SJSA1 (cell line): ENCODE data around the gene PRKCH. TPM values are rescaled to one million over a fixed set of nuclear protein-coding genes. Genes with fewer than 3 reads are reported as not detected.
A peak's percentile ranks its signal among the peaks of the same experiment; 100 is the strongest.

ENCODE experiments used
- DNase-seq, 2 experiments: peaks; one replicate each; pipeline ENCODE4 v3.0.0-alpha.2; 2015 to 2020; ENCODE audit warnings: low spot score in 2 of 2, low read depth in 1 of 2
- H3K27ac ChIP-seq: fragments of 250-450 bp; sonication (Bioruptor Pico); 2 replicates; pipeline ENCODE4 v1.5.1; 2020; ENCODE audit warnings: mild to moderate bottlenecking, moderate library complexity
- H3K27me3 ChIP-seq: fragments of 250-450 bp; sonication (Bioruptor Pico); replicated peaks from 2 replicates; pipeline ENCODE4 v1.5.1; 2020; ENCODE audit warnings: mild to moderate bottlenecking, moderate library complexity
- H3K36me3 ChIP-seq: fragments of 250-450 bp; sonication (Bioruptor Pico); 2 replicates; pipeline ENCODE4 v1.5.1; 2020; ENCODE audit warnings: mild to moderate bottlenecking
- H3K4me1 ChIP-seq: fragments of 250-450 bp; sonication (Bioruptor Pico); replicated peaks from 2 replicates; pipeline ENCODE4 v1.6.1; 2021; ENCODE audit warnings: mild to moderate bottlenecking
- H3K4me3 ChIP-seq: fragments of 250-450 bp; sonication (Bioruptor Pico); 2 replicates; pipeline ENCODE4 v1.5.1; 2020; ENCODE audit warnings: mild to moderate bottlenecking
- H3K9me3 ChIP-seq: fragments of 250-450 bp; sonication (Bioruptor Pico); replicated peaks from 2 replicates; pipeline ENCODE4 v1.5.1; 2020; ENCODE audit warnings: mild to moderate bottlenecking
- total RNA-seq: library from RNA; depleted of rRNA; stranded (reverse); fragments of >200 nt; shearing (Covaris generic); gene quantifications from 2 replicates; pipeline ENCODE4 v1.2.3, GENCODE V29; 2014

Gene PRKCH
- total RNA-seq, 1 experiment from 2014 or later: 5.7 TPM

DNA sequence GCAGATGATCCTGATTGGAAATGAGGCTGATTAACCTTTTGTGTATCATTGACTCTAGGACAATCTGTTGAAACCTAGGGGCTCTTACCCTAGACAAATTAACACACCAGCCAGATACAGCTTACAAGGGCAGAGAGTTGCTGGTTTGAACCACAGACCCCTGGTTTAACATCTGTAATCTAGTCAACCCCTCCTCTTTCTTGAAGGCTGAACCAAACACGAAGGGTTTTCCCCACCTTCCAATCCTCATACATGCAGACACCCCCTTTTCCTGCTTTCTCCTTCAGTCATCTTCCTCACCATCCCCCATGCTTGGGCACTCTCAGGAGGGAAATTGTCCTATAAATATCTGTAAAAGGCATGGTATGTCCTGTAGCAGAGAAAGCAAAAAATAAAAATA is 247.9 kb downstream of the PRKCH start:
- Histone ChIP-seq H3K4me3 (no peak overlapping the region), H3K36me3 (no peaks in the 10 kb centered on the region), H3K9me3 (no peaks in the 10 kb centered on the region), H3K4me1 (peaks cover 96% of the 10 kb centered on the region), H3K27me3 (no peaks in the 10 kb centered on the region), H3K27ac (peak overlapping the region; percentile 80)
- no peak for DNase-seq

DNA sequence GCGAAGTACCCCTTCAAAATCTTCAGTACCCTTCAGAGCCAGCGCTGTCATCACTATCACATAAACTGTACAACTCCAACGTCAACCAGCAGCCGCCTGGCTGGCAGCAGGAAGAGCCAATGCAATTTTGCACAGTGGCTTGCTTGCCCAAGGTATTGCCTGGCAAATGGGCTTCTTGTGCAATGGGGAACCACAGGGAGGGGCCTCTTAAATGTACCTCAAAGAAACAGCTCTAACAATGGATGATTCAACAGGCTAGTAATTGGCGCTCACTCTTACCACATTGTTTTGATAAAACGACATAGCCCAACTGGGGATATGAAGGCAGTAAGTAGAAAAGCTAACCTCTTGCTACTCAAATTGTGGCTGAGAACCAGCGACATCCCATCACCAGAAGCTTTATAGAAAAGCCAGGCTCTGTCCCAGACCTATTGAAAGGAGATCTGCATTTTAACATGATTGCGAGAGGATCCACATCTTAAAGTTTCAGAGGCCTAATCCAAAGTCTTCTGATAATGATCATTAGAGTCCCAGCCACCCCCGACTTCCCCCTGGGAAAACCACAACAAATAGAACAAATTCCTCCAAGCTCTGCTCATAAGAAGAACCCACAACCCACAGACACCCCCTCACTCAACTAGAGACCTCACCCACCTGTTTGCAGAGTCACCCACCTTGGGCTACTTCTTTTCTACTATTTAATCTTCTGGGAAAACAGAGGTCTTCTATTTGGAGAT is 248.6 kb downstream of the PRKCH start:
- peaks cover 97% of the 10 kb centered on the region for H3K4me1 ChIP-seq
- H3K4me3 ChIP-seq: no peak overlapping the region

DNA sequence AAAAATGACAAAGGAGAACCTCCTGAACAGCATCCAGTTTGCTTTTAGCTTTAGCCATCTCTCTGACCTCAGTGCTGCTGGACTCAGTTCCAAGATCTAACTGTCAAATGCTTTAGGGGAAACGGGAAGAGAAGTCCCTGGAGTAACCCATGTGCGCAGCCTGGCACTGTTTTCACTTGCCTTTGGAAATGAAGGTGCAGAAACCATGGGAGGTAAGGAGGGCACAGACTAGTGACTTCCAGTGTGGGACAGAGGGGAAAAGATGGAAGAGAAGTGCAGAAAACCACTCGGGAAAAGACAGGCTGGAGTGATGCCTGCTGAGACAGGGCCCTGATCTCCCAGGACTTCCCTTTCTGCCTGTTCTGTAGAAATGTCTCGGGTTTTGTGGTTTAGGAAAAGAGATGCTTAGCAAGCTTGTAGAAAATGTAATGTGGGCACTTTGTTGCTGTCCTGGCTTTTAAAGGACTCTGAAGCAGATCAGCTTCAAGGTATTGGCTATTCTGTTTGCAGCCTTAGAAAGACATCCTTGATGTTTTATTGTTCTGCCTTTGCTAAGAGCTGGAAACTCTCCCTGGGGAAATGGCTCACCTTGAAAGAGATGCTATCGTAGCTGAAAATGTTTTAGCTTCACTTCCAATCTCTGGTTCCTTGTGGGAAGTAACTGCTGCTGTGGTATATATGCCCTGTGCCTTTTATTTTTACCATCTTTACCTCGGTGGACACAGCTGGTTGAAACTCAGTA is 249.3 kb downstream of the PRKCH start:
- DNase-seq: no peak
- peak overlapping the region; percentile 80 for H3K27ac ChIP-seq
- H3K9me3 ChIP-seq: no peaks in the 10 kb centered on the region
- peaks cover 97% of the 10 kb centered on the region for H3K4me1 ChIP-seq
- H3K27me3 ChIP-seq: no peaks in the 10 kb centered on the region
- H3K4me3 ChIP-seq: no peak overlapping the region
- H3K36me3 ChIP-seq: no peaks in the 10 kb centered on the region

More for the DNA sequence above, 248.6 kb downstream of the PRKCH start:
- H3K27me3 ChIP-seq: no peaks in the 10 kb centered on the region
- no peaks in the 10 kb centered on the region for H3K36me3 ChIP-seq
- peak; percentile 82 to 87 for DNase-seq
- no peaks in the 10 kb centered on the region for H3K9me3 ChIP-seq
- peak overlapping the region; percentile 80 for H3K27ac ChIP-seq

GRCh38 chr14:61571917-61572316 is 250.5 kb downstream of the PRKCH start:
- no peak overlapping the region for H3K27ac ChIP-seq
- no peaks in the 10 kb centered on the region for H3K36me3 ChIP-seq
- H3K9me3 ChIP-seq: no peaks in the 10 kb centered on the region
- DNase-seq: no peak
- peaks cover 97% of the 10 kb centered on the region for H3K4me1 ChIP-seq
- H3K4me3 ChIP-seq: no peak overlapping the region
- H3K27me3 ChIP-seq: no peaks in the 10 kb centered on the region

GRCh38 chr14:61573321-61573720 is 251.9 kb downstream of the PRKCH start:
- no peak overlapping the region for H3K4me3 ChIP-seq
- no peaks in the 10 kb centered on the region for H3K36me3 ChIP-seq
- H3K27me3 ChIP-seq: no peaks in the 10 kb centered on the region
- peaks cover 98% of the 10 kb centered on the region for H3K4me1 ChIP-seq
- DNase-seq: peak in 1 of 2 experiments; percentile 47
- H3K9me3 ChIP-seq: no peaks in the 10 kb centered on the region
- peak overlapping the region; percentile 75 for H3K27ac ChIP-seq

DNA sequence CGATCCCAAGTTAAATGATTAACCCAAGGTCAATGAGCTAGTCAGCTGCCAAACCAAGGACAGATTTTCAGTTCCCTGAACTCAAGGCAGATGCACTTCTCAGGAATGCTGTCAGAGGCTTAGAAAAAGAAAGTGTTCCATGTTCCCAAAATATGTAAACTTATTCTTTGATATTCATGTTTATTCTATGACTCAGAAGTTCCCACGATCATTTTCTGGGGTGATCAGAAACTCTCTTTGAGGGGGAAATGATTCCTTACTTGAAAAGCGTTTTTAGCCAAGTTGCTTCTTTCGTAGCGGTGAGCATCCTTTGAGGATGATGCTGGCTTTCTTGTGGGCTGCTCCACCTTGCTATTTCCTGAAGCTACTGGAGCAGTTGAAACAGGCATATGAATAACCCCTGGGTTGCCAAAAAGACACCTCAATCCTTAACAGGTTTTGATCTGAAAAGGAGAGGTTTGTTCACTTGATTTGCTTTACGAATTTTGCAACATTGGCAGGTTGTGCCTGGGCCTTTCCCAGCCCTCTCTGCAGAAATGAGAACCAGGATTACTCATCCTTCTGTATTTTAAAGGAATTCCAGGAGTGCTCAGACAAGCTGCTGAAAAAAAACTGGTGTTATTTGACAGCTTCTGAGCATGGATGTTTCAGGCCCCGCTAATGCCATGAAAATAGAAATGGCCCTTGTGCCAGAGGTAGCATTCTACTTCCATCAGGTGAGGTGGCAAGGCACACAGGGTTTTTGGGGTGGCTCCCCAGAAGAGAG is 252.6 kb downstream of the PRKCH start:
- H3K27me3 ChIP-seq: no peaks in the 10 kb centered on the region
- H3K4me1 ChIP-seq: peaks cover 99% of the 10 kb centered on the region
- no peaks in the 10 kb centered on the region for H3K36me3 ChIP-seq
- DNase-seq: peak in 1 of 2 experiments; percentile 53
- H3K27ac ChIP-seq: peak overlapping the region; percentile 75
- no peaks in the 10 kb centered on the region for H3K9me3 ChIP-seq
- H3K4me3 ChIP-seq: no peak overlapping the region

DNA sequence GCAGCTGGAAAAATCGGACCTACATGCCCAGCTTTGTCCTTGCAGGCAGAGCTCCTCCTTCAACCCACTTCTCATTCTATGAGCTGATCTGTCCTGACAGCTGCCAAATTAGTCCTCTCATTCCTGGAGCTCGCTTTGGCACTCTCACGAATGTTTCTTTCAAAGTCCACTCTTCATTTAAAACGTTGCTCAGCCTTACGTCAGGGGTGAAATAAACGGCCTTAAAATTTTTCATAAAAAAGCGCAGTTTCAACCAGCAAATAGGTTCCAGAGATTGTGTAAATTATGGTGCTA is 253.1 kb downstream of the PRKCH start:
- H3K36me3 ChIP-seq: no peaks in the 10 kb centered on the region
- H3K9me3 ChIP-seq: no peaks in the 10 kb centered on the region
- no peaks in the 10 kb centered on the region for H3K27me3 ChIP-seq
- H3K4me1 ChIP-seq: peaks cover 94% of the 10 kb centered on the region
- no peak overlapping the region for H3K4me3 ChIP-seq
- DNase-seq: no peak
- H3K27ac ChIP-seq: peak overlapping the region; percentile 75

DNA sequence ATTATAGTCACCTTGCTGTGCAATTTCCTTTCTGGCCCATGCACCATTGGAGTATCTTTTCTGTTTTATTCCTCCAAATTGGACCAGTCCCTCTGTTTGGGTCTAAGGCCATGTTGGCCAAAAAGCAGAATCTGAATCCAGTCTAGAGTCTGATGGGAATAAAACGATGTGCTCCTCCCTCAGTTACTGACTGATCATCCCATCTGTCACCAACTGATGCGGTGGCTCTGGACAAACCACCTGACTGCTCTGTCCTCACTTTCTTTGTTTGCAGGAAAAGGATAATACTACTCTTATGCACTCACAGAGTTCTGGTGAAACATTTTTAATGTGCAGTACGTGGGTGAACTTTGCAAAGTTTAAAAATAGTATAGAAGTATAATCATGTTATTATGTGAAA is 253.7 kb downstream of the PRKCH start:
- Histone ChIP-seq H3K4me3 (no peak overlapping the region), H3K27ac (peak overlapping the region; percentile 75), H3K36me3 (no peaks in the 10 kb centered on the region), H3K4me1 (peaks cover 87% of the 10 kb centered on the region), H3K9me3 (no peaks in the 10 kb centered on the region), H3K27me3 (no peaks in the 10 kb centered on the region)
- no peak for DNase-seq

DNA sequence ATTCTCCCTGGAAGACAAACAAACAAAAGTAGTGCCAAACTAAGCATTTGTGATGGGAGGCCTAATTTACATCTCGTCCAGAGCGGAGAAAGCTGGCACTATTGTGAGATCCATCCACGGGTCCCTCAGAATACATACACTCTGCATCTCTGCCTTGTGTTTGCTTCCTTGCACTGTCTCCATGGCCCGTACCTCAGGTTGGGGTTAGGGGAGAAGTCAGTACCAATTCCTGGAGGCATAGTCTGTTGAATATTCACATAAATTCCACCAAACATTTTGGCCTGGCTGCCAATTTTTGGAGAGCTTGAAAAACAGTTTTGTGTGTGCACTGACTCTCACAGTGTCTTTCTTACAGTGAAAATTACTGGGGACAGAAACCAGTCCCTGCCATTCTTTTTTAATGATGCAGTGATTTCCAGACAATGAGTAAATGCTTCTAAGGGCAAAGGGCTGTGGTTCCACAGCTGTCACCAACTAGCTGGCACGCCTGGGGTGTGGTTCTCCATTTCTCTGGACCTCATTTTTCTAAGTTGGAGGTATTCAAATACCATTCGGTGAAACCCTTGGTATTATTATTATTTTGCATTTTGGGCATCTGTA is 254.3 kb downstream of the PRKCH start:
- Histone ChIP-seq H3K4me3 (no peak overlapping the region), H3K27me3 (no peaks in the 10 kb centered on the region), H3K36me3 (no peaks in the 10 kb centered on the region), H3K4me1 (peaks cover 82% of the 10 kb centered on the region), H3K9me3 (no peaks in the 10 kb centered on the region), H3K27ac (peak overlapping the region; percentile 75)
- peak in 1 of 2 experiments; percentile 40 for DNase-seq

GRCh38 chr14:61577506-61577931 is 256.1 kb downstream of the PRKCH start:
- peaks cover 73% of the 10 kb centered on the region for H3K4me1 ChIP-seq
- H3K27me3 ChIP-seq: no peaks in the 10 kb centered on the region
- peak overlapping the region; percentile 16 for H3K27ac ChIP-seq

GRCh38 chr14:61578745-61579144 is 257.4 kb downstream of the PRKCH start:
- no peaks in the 10 kb centered on the region for H3K27me3 ChIP-seq
- no peak for DNase-seq
- no peaks in the 10 kb centered on the region for H3K36me3 ChIP-seq
- H3K9me3 ChIP-seq: no peaks in the 10 kb centered on the region
- no peak overlapping the region for H3K4me3 ChIP-seq
- H3K4me1 ChIP-seq: peaks cover 62% of the 10 kb centered on the region
- peak overlapping the region; percentile 24; the same call in 1 of the 2 replicates for H3K27ac ChIP-seq

More at GRCh38 chr14:61577506-61577931, 256.1 kb downstream of the PRKCH start:
- Histone ChIP-seq H3K4me3 (no peak overlapping the region), H3K9me3 (no peaks in the 10 kb centered on the region), H3K36me3 (no peaks in the 10 kb centered on the region)
- peak in 1 of 2 experiments; percentile 41 for DNase-seq

DNA sequence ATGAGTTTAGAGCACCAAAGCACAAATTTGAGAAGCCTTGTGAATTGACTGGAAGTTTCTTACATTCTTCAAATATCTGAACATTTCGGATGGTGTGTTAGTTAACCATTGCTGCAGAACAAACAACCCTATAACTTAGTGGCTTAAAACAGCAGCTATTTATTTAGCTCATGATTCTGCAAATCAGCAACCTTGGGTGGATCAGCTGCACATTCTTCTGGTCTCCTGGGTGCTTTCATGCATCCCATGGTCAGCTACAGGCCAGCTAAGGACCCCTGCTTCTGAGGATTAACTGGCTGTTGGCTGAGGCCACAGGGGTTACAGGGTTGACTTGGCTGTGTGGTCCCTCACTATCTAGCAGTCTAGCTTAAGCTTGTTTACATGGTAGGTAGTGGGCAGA is 260.0 kb downstream of the PRKCH start:
- H3K27me3 ChIP-seq: no peaks in the 10 kb centered on the region
- H3K27ac ChIP-seq: no peak overlapping the region
- no peaks in the 10 kb centered on the region for H3K36me3 ChIP-seq
- H3K9me3 ChIP-seq: no peaks in the 10 kb centered on the region
- peaks cover 61% of the 10 kb centered on the region for H3K4me1 ChIP-seq
- H3K4me3 ChIP-seq: no peak overlapping the region
- no peak for DNase-seq

GRCh38 chr14:61581955-61582615 is 260.7 kb downstream of the PRKCH start:
- DNase-seq: no peak
- H3K27ac ChIP-seq: no peak overlapping the region
- no peaks in the 10 kb centered on the region for H3K36me3 ChIP-seq
- H3K4me3 ChIP-seq: no peak overlapping the region
- H3K4me1 ChIP-seq: peaks cover 61% of the 10 kb centered on the region
- no peaks in the 10 kb centered on the region for H3K9me3 ChIP-seq
- no peaks in the 10 kb centered on the region for H3K27me3 ChIP-seq
